HG02588 (cell line): ENCODE data around the gene HEATR5B.
"Not testable (repeated sequence)": the region's sequence is repeated elsewhere in the genome, so short reads cannot be mapped to it uniquely, and the experiment has no call there.

ENCODE experiments used
- ATAC-seq: cut with Tn5 transposase; IDR thresholded peaks from one replicate; pipeline ENCODE4 v1.9.1; 2021; ENCODE audit warnings: mild to moderate bottlenecking, moderate library complexity; ENCODE audit not compliant: unreplicated experiment

The HEATR5B gene

GRCh38 chr2:37068686-37069085 is 15.5 kb downstream of the HEATR5B start:
- ATAC-seq = no peak

DNA sequence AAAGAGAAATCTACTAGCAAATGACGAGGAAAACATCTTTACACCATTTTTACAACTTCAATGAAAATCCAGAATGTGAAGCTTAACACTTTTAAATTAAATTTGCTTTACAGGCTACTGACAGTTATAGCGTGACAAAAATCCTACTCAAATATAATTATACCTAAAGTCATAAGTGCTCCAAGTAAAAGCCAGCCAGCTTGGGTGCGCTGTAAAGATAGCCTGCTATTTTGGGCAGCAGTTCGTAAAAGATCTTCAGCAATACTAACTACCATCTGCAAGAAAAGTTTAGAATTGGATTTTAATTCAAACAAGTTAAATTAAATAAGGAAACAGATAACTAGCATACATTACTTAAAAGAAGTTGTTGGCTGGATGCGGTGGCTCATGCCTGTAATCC is 22.4 kb downstream of the HEATR5B start:
- ATAC-seq = no peak

DNA sequence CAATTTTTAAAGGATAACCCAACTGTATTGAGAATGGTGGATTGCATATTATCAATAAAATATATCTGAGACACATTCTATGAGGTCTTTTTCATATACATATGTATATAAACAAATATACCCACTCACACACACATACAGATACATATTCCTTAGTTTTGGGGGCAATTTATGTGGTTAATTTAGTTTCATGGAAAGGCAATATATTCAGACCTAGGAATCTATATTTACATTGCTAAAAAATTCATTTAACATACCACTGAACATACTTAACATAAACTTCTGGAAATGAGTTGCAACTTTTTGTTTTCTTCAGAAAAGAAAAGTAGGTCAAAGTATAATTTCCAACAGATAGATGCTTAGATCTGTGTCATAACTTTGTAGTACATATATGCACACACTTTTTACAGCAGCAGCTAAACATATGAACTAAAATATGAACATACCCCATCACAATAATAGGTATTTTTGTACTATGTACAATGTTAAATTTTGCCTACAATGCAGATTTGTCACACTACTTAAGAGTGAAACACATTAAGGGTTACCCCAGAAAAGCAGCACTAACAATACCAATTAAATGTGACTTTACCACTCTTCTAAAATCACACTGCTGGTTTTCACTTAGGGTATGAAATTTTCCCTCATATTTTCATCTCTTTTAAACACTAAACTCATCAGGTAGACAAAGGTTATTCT is 23.0 kb downstream of the HEATR5B start:
- ATAC-seq = no peak

DNA sequence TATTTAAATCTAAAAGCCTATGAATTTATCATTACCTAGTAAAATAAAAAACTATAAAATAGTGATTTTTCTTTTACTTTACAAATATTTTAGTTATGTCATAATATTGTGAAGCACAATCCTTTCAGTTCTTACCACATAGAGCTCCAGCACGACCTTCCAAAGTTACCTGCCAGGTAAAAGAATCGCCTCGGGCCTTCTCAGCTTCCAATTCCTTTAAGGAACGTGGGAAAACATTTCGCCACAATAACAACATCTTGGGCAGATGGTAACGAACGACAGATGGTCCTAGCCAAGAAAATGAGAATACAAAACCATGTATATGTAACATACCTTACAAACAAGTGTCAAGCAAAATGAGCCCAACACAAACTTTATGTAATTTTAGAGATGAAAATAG is 23.7 kb downstream of the HEATR5B start:
- ATAC-seq = no peak

GRCh38 chr2:37059841-37060240 is 24.3 kb downstream of the HEATR5B start:
- no peak for ATAC-seq

GRCh38 chr2:37052600-37053332 is 31.4 kb downstream of the HEATR5B start:
- ATAC-seq = no peak

- ATAC-seq = no peak
Measured at GRCh38 chr2:37039580-37039979, 44.6 kb downstream of the HEATR5B start.

- ATAC-seq = no peak
Measured at GRCh38 chr2:37037771-37038170, 46.4 kb downstream of the HEATR5B start.

DNA sequence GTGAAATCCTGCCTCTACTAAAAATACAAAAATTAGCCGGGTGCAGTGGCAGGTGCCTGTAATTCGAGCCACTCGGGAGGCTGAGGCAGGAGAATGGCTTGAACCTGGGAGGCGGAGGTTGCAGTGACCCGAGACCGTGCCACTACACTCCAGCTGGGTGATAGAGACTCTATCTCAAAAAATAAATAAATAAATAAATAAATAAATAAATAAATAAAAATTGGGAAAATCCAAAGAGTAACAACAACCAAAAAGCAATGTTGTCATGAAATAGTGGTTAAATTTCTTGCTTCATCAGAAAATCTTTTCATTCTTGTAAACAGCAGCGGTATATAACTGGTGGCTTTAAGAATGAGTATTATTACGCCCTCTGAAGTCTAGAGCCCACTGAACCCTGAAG is 54.4 kb downstream of the HEATR5B start:
- ATAC-seq = no peak

GRCh38 chr2:37026050-37026449 is 58.1 kb downstream of the HEATR5B start:
- no peak for ATAC-seq

DNA sequence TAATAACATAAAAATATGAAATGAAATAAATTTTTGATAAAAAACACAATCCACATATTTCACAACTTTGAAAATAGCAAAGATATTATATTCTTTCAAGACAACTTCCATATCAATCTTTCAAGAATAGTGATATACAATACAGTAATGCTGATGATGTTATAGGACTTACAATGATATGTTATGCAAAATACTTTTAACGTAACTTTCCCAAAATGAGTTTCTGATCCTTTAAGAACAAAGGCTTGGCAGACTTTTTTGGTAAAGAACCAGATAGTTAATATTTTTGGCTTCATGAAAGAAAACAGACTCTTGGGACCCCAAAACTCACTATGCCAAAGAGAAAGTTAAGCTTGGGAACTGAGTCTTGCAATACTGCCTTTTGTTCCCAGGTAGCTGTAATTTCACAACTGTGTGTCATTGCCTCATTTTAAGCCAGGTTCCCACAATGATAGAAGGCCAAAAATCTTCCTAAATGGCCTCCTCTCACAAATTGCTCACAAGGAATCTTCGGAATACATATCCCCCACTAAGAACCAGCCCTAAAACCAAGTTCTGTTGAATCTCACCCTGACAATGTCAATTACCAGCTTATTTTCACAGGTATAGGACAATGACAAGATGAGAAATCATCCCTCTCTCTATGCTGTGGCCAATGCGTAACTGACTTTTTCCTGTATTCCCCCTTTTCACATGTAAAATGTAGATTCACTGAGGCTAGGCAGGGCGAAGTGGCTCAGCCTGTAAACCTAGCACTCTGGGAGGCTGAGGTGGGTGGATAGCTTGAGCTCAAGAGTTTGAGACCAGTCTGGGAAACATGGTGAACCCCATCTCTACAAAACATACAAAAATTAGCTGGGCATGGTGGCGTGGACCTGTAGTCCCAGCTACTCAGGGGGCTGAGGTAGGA is 63.0 kb downstream of the HEATR5B start:
- no peak for ATAC-seq

DNA sequence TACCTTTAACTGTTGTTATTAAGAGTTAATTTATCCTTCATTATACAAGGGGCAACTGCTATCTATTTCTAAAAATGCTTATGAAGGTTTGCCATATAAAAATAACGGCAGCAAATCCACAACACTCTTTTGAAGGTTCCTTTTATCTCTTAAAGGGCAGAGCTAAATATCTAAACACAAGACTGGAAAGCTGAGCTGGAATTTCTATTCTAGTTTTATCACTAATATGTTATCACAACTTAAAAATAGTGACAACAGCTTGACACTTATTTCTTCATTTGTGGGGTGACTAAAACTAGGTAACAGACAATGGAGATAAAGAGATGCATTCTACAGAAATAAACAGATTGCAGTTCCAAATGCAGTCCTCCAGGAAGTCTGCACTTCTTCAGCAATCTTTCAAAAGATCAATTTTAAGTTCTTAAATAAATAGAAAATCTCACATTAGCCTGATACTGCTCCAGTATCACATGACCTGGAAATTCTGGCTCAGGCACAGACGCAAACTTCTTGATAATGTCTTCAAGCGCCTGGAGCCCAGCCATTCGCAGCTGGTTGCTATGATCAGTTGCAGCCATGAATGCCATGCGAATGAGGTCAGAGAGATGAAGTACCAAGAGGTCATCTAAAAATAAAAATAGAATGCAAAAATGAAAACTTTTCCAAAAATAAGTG is 63.8 kb downstream of the HEATR5B start:
- ATAC-seq = no peak

DNA sequence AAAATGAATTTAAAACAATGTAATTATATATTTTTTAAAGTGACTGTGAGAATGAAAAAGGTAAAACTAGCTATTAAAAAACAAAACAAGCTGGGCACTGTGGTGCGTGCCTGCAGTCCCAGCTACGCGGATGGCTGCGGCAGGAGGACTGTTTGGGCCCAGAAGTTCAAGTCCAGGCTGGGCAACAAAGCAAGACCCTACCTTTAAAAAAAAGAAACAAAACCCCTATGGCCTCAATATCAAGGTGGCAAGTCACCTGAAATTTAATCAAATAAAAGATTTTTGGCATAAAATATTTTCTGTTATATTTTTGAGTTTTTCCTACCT is 70.9 kb downstream of the HEATR5B start:
- peak; percentile 17 for ATAC-seq

GRCh38 chr2:37011130-37011529 is 73.0 kb downstream of the HEATR5B start:
- no peak for ATAC-seq

- ATAC-seq = peak; percentile 98
Measured at GRCh38 chr2:37005118-37005868, 78.9 kb downstream of the HEATR5B start.

- ATAC-seq = no peak
Measured at GRCh38 chr2:37000988-37001556, 83.1 kb downstream of the HEATR5B start.

DNA sequence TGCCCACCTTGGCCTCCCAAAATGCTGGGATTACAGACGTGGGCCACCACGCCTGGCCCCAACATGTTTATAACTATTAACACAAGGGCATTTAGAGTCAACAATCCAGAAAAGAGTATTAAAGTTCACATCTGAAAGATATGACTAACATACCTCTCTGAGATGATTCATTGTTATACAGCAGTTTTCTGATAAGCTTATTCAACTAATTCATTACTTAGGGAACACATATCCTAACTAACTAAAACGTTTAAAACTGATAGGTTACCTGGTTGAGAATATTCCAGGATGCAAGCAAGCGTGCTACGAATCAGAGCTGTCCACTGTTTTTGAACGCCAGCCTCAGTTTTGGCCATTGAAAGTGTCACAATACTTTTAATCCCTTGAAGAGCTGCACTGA is 83.9 kb downstream of the HEATR5B start:
- no peak for ATAC-seq

GRCh38 chr2:36999416-36999815 is 84.8 kb downstream of the HEATR5B start:
- not testable (repeated sequence) for ATAC-seq

GRCh38 chr2:36993841-36994620 is 90.1 kb downstream of the HEATR5B start:
- no peak for ATAC-seq
